Measurements from ENCODE around the gene CCDC183. TPM values are rescaled to one million over a fixed set of nuclear protein-coding genes. Genes with fewer than 3 reads are reported as not detected.
A peak's percentile ranks its signal among the peaks of the same experiment; 100 is the strongest.
"Not testable (repeated sequence)": the region's sequence is repeated elsewhere in the genome, so short reads cannot be mapped to it uniquely, and the experiment has no call there.

The CCDC183 gene
- total and polyA plus RNA-seq, 10 of the 15 experiments (the other 5 are each of a cell fraction or from before 2014, with no cell fraction given): 0.04 to 1.2 (median 0.55) TPM; not detected in 5

DNA sequence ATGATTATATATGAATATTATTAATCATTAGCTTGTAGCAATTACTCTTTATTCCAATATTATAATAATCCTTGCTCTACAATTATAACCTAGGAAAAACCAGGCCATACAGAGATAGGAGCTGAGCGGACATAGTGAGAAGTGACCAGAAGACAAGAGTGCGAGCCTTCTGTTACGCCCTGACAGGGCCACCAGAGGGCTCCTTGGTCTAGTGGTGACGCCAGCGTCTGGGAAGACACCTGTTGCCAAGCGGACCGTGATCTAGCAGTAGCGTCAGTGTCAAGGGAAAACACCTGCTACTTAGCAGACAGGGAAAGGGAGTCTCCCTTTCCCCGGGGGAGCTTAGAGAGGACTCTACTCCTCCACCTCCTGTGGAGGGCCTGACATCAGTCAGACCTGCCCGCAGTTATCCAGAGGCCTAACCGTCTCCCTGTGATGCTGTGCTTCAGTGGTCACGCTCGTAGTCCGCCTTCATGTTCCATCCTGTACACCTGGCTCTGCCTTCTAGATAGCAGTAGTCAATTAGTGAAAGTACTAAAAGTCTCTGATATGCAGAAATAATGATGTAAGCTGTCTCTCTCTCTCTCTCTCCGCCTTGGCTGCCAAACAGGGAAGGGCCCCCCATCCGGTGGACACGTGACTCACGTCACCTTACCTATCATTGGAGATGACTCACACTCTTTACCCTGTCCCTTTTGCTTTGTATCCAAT is 29.6 kb upstream of the CCDC183 start:
- CTCF ChIA-PET: interaction anchor here (0.6 to 9.3 kb wide), 16 partner anchors 11 to 470 kb away, joined by 3 to 163 read pairs (median 4); partner anchors contain the start of genes TMEM141 and TRAF2
- ATAC-seq: peak; percentile 75
- TF ChIP-seq, protein P1, sequence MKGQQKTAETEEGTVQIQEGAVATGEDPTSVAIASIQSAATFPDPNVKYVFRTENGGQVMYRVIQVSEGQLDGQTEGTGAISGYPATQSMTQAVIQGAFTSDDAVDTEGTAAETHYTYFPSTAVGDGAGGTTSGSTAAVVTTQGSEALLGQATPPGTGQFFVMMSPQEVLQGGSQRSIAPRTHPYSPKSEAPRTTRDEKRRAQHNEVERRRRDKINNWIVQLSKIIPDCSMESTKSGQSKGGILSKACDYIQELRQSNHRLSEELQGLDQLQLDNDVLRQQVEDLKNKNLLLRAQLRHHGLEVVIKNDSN (IDR thresholded peaks at IDR 0.05; ENCODE audit: borderline replicate concordance, extremely low read length, insufficient read depth, low read depth, low read length): peak; percentile 71
- TF ChIP-seq CREM (IDR thresholded peaks at IDR 0.05; ENCODE audit: low read depth) (peak; percentile 42), JUNB (IDR thresholded peaks at IDR 0.05) (peak; percentile 65), SRF (IDR thresholded peaks at IDR 0.05; ENCODE audit: low read depth in 2 of 2, low read length in 2 of 2) (peak in 1 of 2 experiments; percentile 78; a peak in 2 of 4 replicates), IKZF1 (conservative IDR thresholded peaks at IDR 0.05) (peak; percentile 51), ATF7 (IDR thresholded peaks at IDR 0.05; ENCODE audit: low read depth) (peak; percentile 95), TCF12 (IDR thresholded peaks at IDR 0.05; ENCODE audit: low read depth, low read length) (0 out of 2 replicates have a peak, but pooled peaks have one; percentile 15), EED (IDR thresholded peaks at IDR 0.05; ENCODE audit: low read depth) (peak; percentile 86), RELA (IDR thresholded peaks at IDR 0.05; ENCODE audit: borderline replicate concordance, partially characterized antibody) (peak; percentile 55), BHLHE40 (IDR thresholded peaks at IDR 0.05; ENCODE audit: borderline replicate concordance in 1 of 2, low read depth in 2 of 2, low read length in 1 of 2) (peak; percentile 62 to 92; a peak in 3 of 4 replicates), SMAD1 (IDR thresholded peaks at IDR 0.05; ENCODE audit: low read depth, partially characterized antibody) (peak; percentile 20), MEF2B (IDR thresholded peaks at IDR 0.05; ENCODE audit: partially characterized antibody, poor library complexity, severe bottlenecking) (peak; percentile 46)
- TF ChIP-seq, protein P2, sequence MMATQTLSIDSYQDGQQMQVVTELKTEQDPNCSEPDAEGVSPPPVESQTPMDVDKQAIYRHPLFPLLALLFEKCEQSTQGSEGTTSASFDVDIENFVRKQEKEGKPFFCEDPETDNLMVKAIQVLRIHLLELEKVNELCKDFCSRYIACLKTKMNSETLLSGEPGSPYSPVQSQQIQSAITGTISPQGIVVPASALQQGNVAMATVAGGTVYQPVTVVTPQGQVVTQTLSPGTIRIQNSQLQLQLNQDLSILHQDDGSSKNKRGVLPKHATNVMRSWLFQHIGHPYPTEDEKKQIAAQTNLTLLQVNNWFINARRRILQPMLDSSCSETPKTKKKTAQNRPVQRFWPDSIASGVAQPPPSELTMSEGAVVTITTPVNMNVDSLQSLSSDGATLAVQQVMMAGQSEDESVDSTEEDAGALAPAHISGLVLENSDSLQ (IDR thresholded peaks at IDR 0.05): peak; percentile 81
- TF ChIP-seq, protein P3, sequence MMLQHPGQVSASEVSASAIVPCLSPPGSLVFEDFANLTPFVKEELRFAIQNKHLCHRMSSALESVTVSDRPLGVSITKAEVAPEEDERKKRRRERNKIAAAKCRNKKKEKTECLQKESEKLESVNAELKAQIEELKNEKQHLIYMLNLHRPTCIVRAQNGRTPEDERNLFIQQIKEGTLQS (IDR thresholded peaks at IDR 0.05; ENCODE audit: borderline replicate concordance, extremely low read depth, low read depth, low read length): peak; percentile 18; the same call in 1 of the 2 replicates
- TF ChIP-seq, protein P4, sequence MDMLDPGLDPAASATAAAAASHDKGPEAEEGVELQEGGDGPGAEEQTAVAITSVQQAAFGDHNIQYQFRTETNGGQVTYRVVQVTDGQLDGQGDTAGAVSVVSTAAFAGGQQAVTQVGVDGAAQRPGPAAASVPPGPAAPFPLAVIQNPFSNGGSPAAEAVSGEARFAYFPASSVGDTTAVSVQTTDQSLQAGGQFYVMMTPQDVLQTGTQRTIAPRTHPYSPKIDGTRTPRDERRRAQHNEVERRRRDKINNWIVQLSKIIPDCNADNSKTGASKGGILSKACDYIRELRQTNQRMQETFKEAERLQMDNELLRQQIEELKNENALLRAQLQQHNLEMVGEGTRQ (IDR thresholded peaks at IDR 0.05; ENCODE audit: borderline replicate concordance, low read depth, low read length): peak; percentile 25
- TF ChIP-seq, protein P5, sequence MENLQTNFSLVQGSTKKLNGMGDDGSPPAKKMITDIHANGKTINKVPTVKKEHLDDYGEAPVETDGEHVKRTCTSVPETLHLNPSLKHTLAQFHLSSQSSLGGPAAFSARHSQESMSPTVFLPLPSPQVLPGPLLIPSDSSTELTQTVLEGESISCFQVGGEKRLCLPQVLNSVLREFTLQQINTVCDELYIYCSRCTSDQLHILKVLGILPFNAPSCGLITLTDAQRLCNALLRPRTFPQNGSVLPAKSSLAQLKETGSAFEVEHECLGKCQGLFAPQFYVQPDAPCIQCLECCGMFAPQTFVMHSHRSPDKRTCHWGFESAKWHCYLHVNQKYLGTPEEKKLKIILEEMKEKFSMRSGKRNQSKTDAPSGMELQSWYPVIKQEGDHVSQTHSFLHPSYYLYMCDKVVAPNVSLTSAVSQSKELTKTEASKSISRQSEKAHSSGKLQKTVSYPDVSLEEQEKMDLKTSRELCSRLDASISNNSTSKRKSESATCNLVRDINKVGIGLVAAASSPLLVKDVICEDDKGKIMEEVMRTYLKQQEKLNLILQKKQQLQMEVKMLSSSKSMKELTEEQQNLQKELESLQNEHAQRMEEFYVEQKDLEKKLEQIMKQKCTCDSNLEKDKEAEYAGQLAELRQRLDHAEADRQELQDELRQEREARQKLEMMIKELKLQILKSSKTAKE (IDR thresholded peaks at IDR 0.05; ENCODE audit: low read depth, poor library complexity, severe bottlenecking): peak; percentile 76

More for the DNA sequence above, 29.6 kb upstream of the CCDC183 start:
- H3K9me3 ChIP-seq (replicated peaks; ENCODE audit: control insufficient read depth, insufficient read depth, low read length); H3K27me3 ChIP-seq (replicated peaks in 1 of 2; ENCODE audit: control insufficient read depth in 2 of 2, insufficient read depth in 2 of 2, low read length in 1 of 2); H3K9ac ChIP-seq (ENCODE audit: control insufficient read depth, insufficient read depth, low read length); H4K20me1 ChIP-seq (ENCODE audit: control insufficient read depth, insufficient read depth); H3K4me3 ChIP-seq; DNase-seq (ENCODE audit: low read depth, low spot score); H3K79me2 ChIP-seq (ENCODE audit: control insufficient read depth, insufficient read depth, low read length); in situ Hi-C loops (cut with MboI); intact Hi-C loops (cut with micrococcal nuclease; ENCODE audit: unreplicated experiment); BruUV-seq (replicated peaks); H3K36me3 ChIP-seq (ENCODE audit: control insufficient read depth in 2 of 2, insufficient read depth in 2 of 2, low read length in 1 of 2): not testable (repeated sequence)
- SMC1A ChIA-PET (ENCODE audit: uncharacterized antibody, unreplicated experiment): interaction anchor here (1.1 to 3.7 kb wide), 7 partner anchors 11 to 269 kb away, joined by 3 to 23 read pairs (median 4); no protein-coding TSS in a partner anchor
- H3K4me2 ChIP-seq (ENCODE audit: control insufficient read depth, insufficient read depth): peak overlapping the region; percentile 53
- H3K4me1 ChIP-seq (ENCODE audit: control insufficient read depth, insufficient read depth, low read length): peaks cover 26% of the 10 kb centered on the region
- POLR2A ChIA-PET: interaction anchor here (0.5 to 1.5 kb wide), 8 partner anchors 11 to 445 kb away, joined by 3 to 5 read pairs (median 4); no protein-coding TSS in a partner anchor
- H2AFZ ChIP-seq (ENCODE audit: control insufficient read depth, low read depth, low read length): peak overlapping the region; percentile 17; the same call in 1 of the 2 replicates
- WGBS (ENCODE audit: insufficient coverage, insufficient replicate concordance, low lambda C conversion rate, missing lambda C conversion rate): 3% methylated on average over 13 of the region's 18 CpGs
- peak; percentile 84 for FAIRE-seq
- H3K27ac ChIP-seq (ENCODE audit: control insufficient read depth, insufficient read depth): peak overlapping the region; percentile 25; the same call in 1 of the 2 replicates
- RAD21 ChIA-PET (ENCODE audit: unreplicated experiment): interaction anchor here (0.6 to 2.5 kb wide), 16 partner anchors 11 to 269 kb away, joined by 3 to 9 read pairs (median 4); partner anchors contain the start of genes FUT7, PAXX and TMEM141
